WTC11 (cell line): Measurements from ENCODE around the gene KBTBD7. TPM values are rescaled to one million over a fixed set of nuclear protein-coding genes. Genes with fewer than 3 reads are reported as not detected.
A peak's percentile ranks its signal among the peaks of the same experiment; 100 is the strongest.

Experiments used
- ATAC-seq: fragments of 200-7000 bp; cut with Tn5 transposase; 2 replicates; pipeline ENCODE4 v1.10.0; 2021; ENCODE audit warnings: mild to moderate bottlenecking, moderate library complexity
- CTCF ChIA-PET: fragments of 300-600 bp; sonication (Branson Sonifier 250); formaldehyde crosslinking; loops from one replicate; lab custom pipeline; 2021; ENCODE audit warnings: antibody characterized with exemption; lab: Charles Lee
- POLR2A ChIA-PET: fragments of 350-600 bp; sonication (Branson Sonifier 250); formaldehyde crosslinking; loops from one replicate; lab custom pipeline; 2021; ENCODE audit warnings: antibody characterized with exemption; lab: Charles Lee
- DNase-seq: peaks from one replicate; pipeline ENCODE4 v3.0.0; 2021; ENCODE audit warnings: low spot score
- H3K27ac Mint-ChIP-seq: 2 replicates; pipeline ENCODE4 v1.8.0; 2021; ENCODE audit warnings: mixed read lengths
- H3K27me3 Mint-ChIP-seq: 2 replicates; pipeline ENCODE4 v1.8.0; 2021; ENCODE audit warnings: low read depth, mild to moderate bottlenecking, moderate library complexity, mixed read lengths
- H3K36me3 Mint-ChIP-seq: 2 replicates; pipeline ENCODE4 v1.8.0; 2021; ENCODE audit warnings: mixed read lengths
- H3K4me1 Mint-ChIP-seq: 2 replicates; pipeline ENCODE4 v1.8.0; 2022; ENCODE audit warnings: mixed read lengths
- H3K4me3 Mint-ChIP-seq: 2 replicates; pipeline ENCODE4 v1.8.0; 2021; ENCODE audit warnings: mild to moderate bottlenecking, moderate library complexity, mixed read lengths
- H3K9me3 Mint-ChIP-seq: 2 replicates; pipeline ENCODE4 v1.8.0; 2021; ENCODE audit warnings: mixed read lengths
- ELF4 ChIP-seq: sonication (generic); formaldehyde crosslinking; IDR thresholded peaks from 2 replicates; pipeline ENCODE4 v1.8.1; 2022; ENCODE audit warnings: low read depth, mild to moderate bottlenecking, moderate library complexity, missing genetic modification reagents
- ESRRA ChIP-seq: sonication (generic); formaldehyde crosslinking; IDR thresholded peaks from 2 replicates; pipeline ENCODE4 v1.8.1; 2022; ENCODE audit warnings: mild to moderate bottlenecking, missing genetic modification reagents, borderline replicate concordance
- IRF2 ChIP-seq: sonication (generic); formaldehyde crosslinking; IDR thresholded peaks from 2 replicates; pipeline ENCODE4 v1.8.0; 2022; ENCODE audit warnings: low read depth, missing genetic modification reagents, borderline replicate concordance
- MXD4 ChIP-seq: fragments of 250-450 bp; sonication (Bioruptor Pico); IDR thresholded peaks from 2 replicates; pipeline ENCODE4 v1.8.0; 2021; ENCODE audit warnings: mild to moderate bottlenecking, moderate library complexity, borderline replicate concordance
- MYBL2 ChIP-seq: sonication (generic); formaldehyde crosslinking; IDR thresholded peaks from 2 replicates; pipeline ENCODE4 v1.8.1; 2023; ENCODE audit warnings: mild to moderate bottlenecking, moderate library complexity, missing genetic modification reagents
- NFE2L1 ChIP-seq: sonication (generic); formaldehyde crosslinking; IDR thresholded peaks from 2 replicates; pipeline ENCODE4 v1.8.1; 2023; ENCODE audit warnings: missing genetic modification reagents
- NR2C2 ChIP-seq: sonication (generic); formaldehyde crosslinking; IDR thresholded peaks from 2 replicates; pipeline ENCODE4 v1.8.0; 2022; ENCODE audit warnings: mild to moderate bottlenecking, missing genetic modification reagents
- NR3C1 ChIP-seq: sonication (generic); formaldehyde crosslinking; conservative IDR thresholded peaks from 2 replicates; pipeline ENCODE4 v1.8.1; 2023; ENCODE audit warnings: low read depth, mild to moderate bottlenecking, missing genetic modification reagents
- RELA ChIP-seq: sonication (generic); formaldehyde crosslinking; IDR thresholded peaks from 2 replicates; pipeline ENCODE4 v1.8.1; 2022; ENCODE audit warnings: missing genetic modification reagents, mild to moderate bottlenecking, borderline replicate concordance
- RORB ChIP-seq: fragments of 250-450 bp; sonication (Bioruptor Pico); IDR thresholded peaks from 2 replicates; pipeline ENCODE4 v1.9.0; 2021; ENCODE audit warnings: mild to moderate bottlenecking
- TEAD1 ChIP-seq: sonication (generic); formaldehyde crosslinking; IDR thresholded peaks from 2 replicates; pipeline ENCODE4 v1.8.0; 2022; ENCODE audit warnings: mild to moderate bottlenecking, missing genetic modification reagents
- ZBTB21 ChIP-seq: sonication (generic); formaldehyde crosslinking; IDR thresholded peaks from 2 replicates; pipeline ENCODE4 v1.8.1; 2023; ENCODE audit warnings: mild to moderate bottlenecking, missing genetic modification reagents, borderline replicate concordance
- ZNF232 ChIP-seq: sonication (generic); formaldehyde crosslinking; IDR thresholded peaks from 2 replicates; pipeline ENCODE4 v1.8.0; 2022; ENCODE audit warnings: mild to moderate bottlenecking, missing genetic modification reagents
- ZNF423 ChIP-seq: fragments of 250-450 bp; sonication (Bioruptor Pico); IDR thresholded peaks from 2 replicates; pipeline ENCODE4 v2.1.2; 2022; ENCODE audit warnings: mild to moderate bottlenecking, moderate library complexity
- total RNA-seq: library from RNA; stranded (reverse); gene quantifications from 3 replicates; pipeline ENCODE4 v1.2.3, GENCODE V29; 2021
- TF ChIP-seq, protein P1 (sequence below): fragments of 250-450 bp; sonication (Bioruptor Pico); IDR thresholded peaks from 2 replicates; pipeline ENCODE4 v1.8.0; 2021; ENCODE audit warnings: mild to moderate bottlenecking
- TF ChIP-seq, protein P2 (sequence below): fragments of 250-450 bp; sonication (Bioruptor Pico); conservative IDR thresholded peaks from 2 replicates; pipeline ENCODE4 v1.9.0; 2021; ENCODE audit warnings: mild to moderate bottlenecking
- TF ChIP-seq, protein P3 (sequence below): fragments of 250-450 bp; sonication (Bioruptor Pico); IDR thresholded peaks from 2 replicates; pipeline ENCODE4 v1.9.0; 2021; ENCODE audit warnings: mild to moderate bottlenecking, borderline replicate concordance
- TF ChIP-seq, protein P4 (sequence below): sonication (generic); formaldehyde crosslinking; IDR thresholded peaks from 2 replicates; pipeline ENCODE4 v1.8.0; 2022; ENCODE audit warnings: mild to moderate bottlenecking, missing genetic modification reagents

Gene KBTBD7
- total RNA-seq, 1 experiment from 2014 or later, result 15.7 TPM

DNA sequence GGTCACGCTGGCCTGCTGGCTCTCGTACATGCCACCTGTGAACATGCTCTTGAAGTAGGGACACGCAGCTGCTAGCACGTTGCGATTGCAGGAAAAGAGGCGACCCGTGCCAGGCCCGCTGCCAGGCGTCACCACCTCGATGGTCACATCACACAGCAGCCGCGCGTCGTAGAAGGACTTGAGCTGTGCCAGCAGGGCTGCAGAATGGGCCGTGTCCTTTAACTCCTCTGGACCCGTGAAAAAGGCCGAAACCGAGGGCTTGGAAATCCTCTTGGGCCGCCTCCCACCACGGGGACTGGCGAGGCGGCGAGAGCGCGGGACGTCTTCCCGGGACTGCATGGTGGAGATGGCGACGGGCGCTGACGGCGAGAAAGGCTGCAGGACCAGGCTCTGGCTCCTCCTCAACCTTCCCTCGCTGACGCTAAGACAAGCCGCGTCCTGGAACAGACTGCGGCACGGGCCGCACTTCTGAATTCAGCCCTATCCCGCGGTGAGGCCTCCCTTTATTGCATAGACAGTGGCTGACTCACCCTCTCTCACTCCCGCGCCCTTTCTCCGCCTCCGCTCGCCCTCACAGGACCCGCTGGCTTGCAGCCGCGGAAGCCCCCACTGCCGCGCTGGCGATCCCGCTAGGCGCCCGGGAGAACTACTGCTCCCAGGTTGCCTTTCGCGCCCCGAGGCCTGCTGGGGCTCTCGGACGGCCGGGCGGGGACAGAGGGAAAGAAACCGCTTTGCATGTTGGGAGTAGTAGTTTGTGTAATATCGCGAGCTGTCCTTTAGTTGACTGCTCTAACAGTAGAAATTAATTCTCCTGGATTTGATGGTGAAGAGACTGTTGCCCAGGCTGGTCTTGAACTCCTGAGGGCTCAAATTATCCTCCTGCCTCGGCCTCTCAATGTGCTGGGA, at the start of gene KBTBD7 (continued):
- peak; percentile 55; the same call in 1 of the 2 replicates for TF ChIP-seq ESRRA (CRISPR knock-in tag)
- 0 out of 2 replicates have a peak, but pooled peaks have one; percentile 80 for TF ChIP-seq IRF2 (CRISPR knock-in tag)
- no peak for TF ChIP-seq ZNF423
- TF ChIP-seq, protein P1, sequence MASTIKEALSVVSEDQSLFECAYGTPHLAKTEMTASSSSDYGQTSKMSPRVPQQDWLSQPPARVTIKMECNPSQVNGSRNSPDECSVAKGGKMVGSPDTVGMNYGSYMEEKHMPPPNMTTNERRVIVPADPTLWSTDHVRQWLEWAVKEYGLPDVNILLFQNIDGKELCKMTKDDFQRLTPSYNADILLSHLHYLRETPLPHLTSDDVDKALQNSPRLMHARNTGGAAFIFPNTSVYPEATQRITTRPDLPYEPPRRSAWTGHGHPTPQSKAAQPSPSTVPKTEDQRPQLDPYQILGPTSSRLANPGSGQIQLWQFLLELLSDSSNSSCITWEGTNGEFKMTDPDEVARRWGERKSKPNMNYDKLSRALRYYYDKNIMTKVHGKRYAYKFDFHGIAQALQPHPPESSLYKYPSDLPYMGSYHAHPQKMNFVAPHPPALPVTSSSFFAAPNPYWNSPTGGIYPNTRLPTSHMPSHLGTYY (CRISPR knock-in tag), result no peak
- peak; percentile 80; the same call in 1 of the 2 replicates for TF ChIP-seq NFE2L1 (CRISPR knock-in tag)
- peak; percentile 68; the same call in 1 of the 2 replicates for TF ChIP-seq ELF4 (CRISPR knock-in tag)
- TF ChIP-seq, protein P2, sequence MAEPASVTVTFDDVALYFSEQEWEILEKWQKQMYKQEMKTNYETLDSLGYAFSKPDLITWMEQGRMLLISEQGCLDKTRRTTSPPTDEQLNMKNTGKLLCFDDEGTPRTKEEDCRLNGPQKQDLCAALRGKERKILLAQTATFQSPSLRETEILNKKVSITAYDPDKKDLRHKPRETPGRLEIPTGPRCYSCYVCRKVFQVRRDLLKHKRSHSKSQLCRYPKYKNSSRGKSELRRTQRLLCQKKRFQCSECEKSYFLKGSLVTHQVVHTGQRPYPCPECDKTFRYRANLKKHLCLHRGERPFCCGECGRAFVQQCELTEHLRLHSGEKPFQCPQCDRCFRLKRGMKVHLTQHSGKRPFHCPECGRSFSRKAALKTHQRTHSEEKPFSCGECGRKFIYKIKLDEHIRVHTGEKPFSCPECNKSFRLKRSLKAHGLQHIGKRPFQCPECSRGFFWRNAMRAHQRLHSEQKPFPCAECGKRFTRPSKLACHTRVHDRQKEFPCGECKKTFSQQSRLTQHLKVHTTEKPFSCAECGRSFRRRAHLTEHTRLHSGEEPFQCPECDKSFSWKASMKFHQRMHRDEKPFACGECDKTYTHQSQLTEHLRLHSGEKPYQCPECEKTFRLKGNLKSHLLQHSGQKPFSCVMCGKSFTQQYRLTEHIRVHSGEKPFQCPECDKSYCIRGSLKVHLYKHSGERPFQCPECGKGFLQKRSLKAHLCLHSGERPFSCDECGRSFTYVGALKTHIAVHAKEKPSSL (CRISPR knock-in tag), result no peak
- peak; percentile 60; the same call in 1 of the 2 replicates for TF ChIP-seq NR2C2
- TF ChIP-seq MXD4 (CRISPR knock-in tag), result no peak
- TF ChIP-seq, protein P3, sequence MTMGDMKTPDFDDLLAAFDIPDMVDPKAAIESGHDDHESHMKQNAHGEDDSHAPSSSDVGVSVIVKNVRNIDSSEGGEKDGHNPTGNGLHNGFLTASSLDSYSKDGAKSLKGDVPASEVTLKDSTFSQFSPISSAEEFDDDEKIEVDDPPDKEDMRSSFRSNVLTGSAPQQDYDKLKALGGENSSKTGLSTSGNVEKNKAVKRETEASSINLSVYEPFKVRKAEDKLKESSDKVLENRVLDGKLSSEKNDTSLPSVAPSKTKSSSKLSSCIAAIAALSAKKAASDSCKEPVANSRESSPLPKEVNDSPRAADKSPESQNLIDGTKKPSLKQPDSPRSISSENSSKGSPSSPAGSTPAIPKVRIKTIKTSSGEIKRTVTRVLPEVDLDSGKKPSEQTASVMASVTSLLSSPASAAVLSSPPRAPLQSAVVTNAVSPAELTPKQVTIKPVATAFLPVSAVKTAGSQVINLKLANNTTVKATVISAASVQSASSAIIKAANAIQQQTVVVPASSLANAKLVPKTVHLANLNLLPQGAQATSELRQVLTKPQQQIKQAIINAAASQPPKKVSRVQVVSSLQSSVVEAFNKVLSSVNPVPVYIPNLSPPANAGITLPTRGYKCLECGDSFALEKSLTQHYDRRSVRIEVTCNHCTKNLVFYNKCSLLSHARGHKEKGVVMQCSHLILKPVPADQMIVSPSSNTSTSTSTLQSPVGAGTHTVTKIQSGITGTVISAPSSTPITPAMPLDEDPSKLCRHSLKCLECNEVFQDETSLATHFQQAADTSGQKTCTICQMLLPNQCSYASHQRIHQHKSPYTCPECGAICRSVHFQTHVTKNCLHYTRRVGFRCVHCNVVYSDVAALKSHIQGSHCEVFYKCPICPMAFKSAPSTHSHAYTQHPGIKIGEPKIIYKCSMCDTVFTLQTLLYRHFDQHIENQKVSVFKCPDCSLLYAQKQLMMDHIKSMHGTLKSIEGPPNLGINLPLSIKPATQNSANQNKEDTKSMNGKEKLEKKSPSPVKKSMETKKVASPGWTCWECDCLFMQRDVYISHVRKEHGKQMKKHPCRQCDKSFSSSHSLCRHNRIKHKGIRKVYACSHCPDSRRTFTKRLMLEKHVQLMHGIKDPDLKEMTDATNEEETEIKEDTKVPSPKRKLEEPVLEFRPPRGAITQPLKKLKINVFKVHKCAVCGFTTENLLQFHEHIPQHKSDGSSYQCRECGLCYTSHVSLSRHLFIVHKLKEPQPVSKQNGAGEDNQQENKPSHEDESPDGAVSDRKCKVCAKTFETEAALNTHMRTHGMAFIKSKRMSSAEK, result no peak
- no peak for TF ChIP-seq ZBTB21 (CRISPR knock-in tag)
- TF ChIP-seq RORB (CRISPR knock-in tag), result no peak
- TF ChIP-seq, protein P4, sequence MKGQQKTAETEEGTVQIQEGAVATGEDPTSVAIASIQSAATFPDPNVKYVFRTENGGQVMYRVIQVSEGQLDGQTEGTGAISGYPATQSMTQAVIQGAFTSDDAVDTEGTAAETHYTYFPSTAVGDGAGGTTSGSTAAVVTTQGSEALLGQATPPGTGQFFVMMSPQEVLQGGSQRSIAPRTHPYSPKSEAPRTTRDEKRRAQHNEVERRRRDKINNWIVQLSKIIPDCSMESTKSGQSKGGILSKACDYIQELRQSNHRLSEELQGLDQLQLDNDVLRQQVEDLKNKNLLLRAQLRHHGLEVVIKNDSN (CRISPR knock-in tag), result peak; percentile 41
- 0 out of 2 replicates have a peak, but pooled peaks have one; percentile 72 for TF ChIP-seq ZNF232
- TF ChIP-seq NR3C1 (CRISPR knock-in tag), result peak; percentile 57; the same call in 1 of the 2 replicates
- TF ChIP-seq TEAD1 (CRISPR knock-in tag), result peak; percentile 63; the same call in 1 of the 2 replicates

DNA sequence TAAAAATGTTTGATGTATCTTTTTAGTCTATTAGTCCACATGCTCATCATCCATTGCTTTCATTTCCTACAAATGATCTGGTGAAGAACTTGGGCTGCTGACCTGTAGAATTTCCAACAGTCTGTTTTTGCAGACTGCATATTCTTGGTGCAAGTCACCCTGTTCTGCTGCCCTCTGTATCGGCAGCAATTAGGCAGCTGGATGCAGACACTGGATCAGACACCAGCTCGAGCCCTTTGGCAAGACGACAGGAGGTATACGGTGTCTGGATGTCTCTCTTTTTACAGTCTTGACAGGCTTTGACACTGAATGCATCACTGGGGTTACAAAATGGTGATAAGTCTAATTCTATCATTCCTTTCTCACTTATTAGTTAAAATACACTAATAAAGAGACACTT, 47.3 kb upstream of the KBTBD7 start:
- ATAC-seq, result no peak
- Mint-ChIP-seq H3K36me3 (peaks cover 7% of the 10 kb centered on the region), H3K9me3 (no peaks in the 10 kb centered on the region), H3K27me3 (no peaks in the 10 kb centered on the region), H3K4me1 (no peaks in the 10 kb centered on the region), H3K27ac (no peak overlapping the region), H3K4me3 (no peak overlapping the region)
- CTCF ChIA-PET, result no interaction called here
- DNase-seq, result no peak
- TF ChIP-seq RELA (CRISPR knock-in tag) (no peak), MYBL2 (no peak), ESRRA (CRISPR knock-in tag) (no peak)
- POLR2A ChIA-PET, result no interaction called here
